ENCODE results near the gene FAM161A.

- no peak for TF ChIP-seq POLR2AphosphoS5 (IDR thresholded peaks at IDR 0.05; ENCODE audit: low read depth, low read length)
- TF ChIP-seq TAF1 (IDR thresholded peaks at IDR 0.05; ENCODE audit: borderline replicate concordance, insufficient read depth, low read length) = no peak
These were observed 594 bp downstream of the FAM161A start for GRCh38 chr2:61853086-61853846.

All from PFSK-1 (cell line).